HEK293T (cell line): ENCODE results near the gene ACOX1.
A peak's percentile ranks its signal among the peaks of the same experiment; 100 is the strongest.

Source experiments
- CTCF ChIA-PET: fragments of 350-600 bp; formaldehyde crosslinking; extraction: SDS; loops from one replicate; lab custom pipeline; 2021; ENCODE audit warnings: antibody characterized with exemption, inconsistent platforms; lab: Yijun Ruan, JAX
- POLR2A ChIA-PET: fragments of 350-600 bp; formaldehyde crosslinking; extraction: SDS; loops from one replicate; lab custom pipeline; 2020; ENCODE audit warnings: antibody characterized with exemption, inconsistent platforms; lab: Yijun Ruan, JAX
- DNase-seq: peaks from one replicate; pipeline ENCODE4 v3.0.0; 2012; ENCODE audit warnings: mixed read lengths; ENCODE audit errors: extremely low spot score
- ARNT ChIP-seq: fragments of 450-650 bp; IDR thresholded peaks from 2 replicates; pipeline ENCODE4 v1.6.1; 2017; ENCODE audit warnings: mild to moderate bottlenecking
- BHLHE40 ChIP-seq: fragments of 450-650 bp; IDR thresholded peaks from 2 replicates; pipeline ENCODE4 v1.6.1; 2016; ENCODE audit warnings: mild to moderate bottlenecking, moderate library complexity, borderline replicate concordance
- CTBP1 ChIP-seq: fragments of 450-650 bp; IDR thresholded peaks from 2 replicates; pipeline ENCODE4 v1.6.1; 2016; ENCODE audit warnings: borderline replicate concordance
- ELF4 ChIP-seq: fragments of 450-650 bp; IDR thresholded peaks from 2 replicates; pipeline ENCODE4 v1.6.1; 2017; ENCODE audit warnings: antibody characterized with exemption
- FOXA1 ChIP-seq: fragments of 450-650 bp; IDR thresholded peaks from 2 replicates; pipeline ENCODE4 v1.6.1; 2016; ENCODE audit warnings: mild to moderate bottlenecking
- FOXK2 ChIP-seq: fragments of 450-650 bp; IDR thresholded peaks from 2 replicates; pipeline ENCODE4 v1.6.1; 2016; ENCODE audit warnings: mild to moderate bottlenecking
- FOXM1 ChIP-seq: fragments of 450-650 bp; IDR thresholded peaks from 2 replicates; pipeline ENCODE4 v1.6.1; 2017; ENCODE audit warnings: mild to moderate bottlenecking, borderline replicate concordance
- HDGF ChIP-seq: fragments of 450-650 bp; IDR thresholded peaks from 2 replicates; pipeline ENCODE4 v1.6.1; 2017; ENCODE audit warnings: antibody characterized with exemption, borderline replicate concordance
- L3MBTL2 ChIP-seq: fragments of 450-650 bp; conservative IDR thresholded peaks from 2 replicates; pipeline ENCODE4 v1.6.1; 2016; ENCODE audit warnings: mild to moderate bottlenecking
- LEF1 ChIP-seq: fragments of 450-650 bp; IDR thresholded peaks from 2 replicates; pipeline ENCODE4 v1.6.1; 2017; ENCODE audit warnings: mild to moderate bottlenecking, borderline replicate concordance
- NFRKB ChIP-seq: fragments of 450-650 bp; IDR thresholded peaks from 2 replicates; pipeline ENCODE4 v1.6.1; 2016; ENCODE audit warnings: mild to moderate bottlenecking, moderate library complexity
- PKNOX1 ChIP-seq: fragments of 450-650 bp; IDR thresholded peaks from 2 replicates; pipeline ENCODE4 v1.6.1; 2016
- SP1 ChIP-seq: fragments of 450-650 bp; IDR thresholded peaks from 2 replicates; pipeline ENCODE4 v1.6.1; 2017
- SUZ12 ChIP-seq: fragments of 450-650 bp; IDR thresholded peaks from 2 replicates; pipeline ENCODE4 v1.6.1; 2016; ENCODE audit warnings: mild to moderate bottlenecking
- TARDBP ChIP-seq: fragments of 450-650 bp; IDR thresholded peaks from 2 replicates; pipeline ENCODE4 v1.6.1; 2016
- ZNF384 ChIP-seq: fragments of 450-650 bp; IDR thresholded peaks from 2 replicates; pipeline ENCODE4 v1.6.1; 2016

The ACOX1 gene

GRCh38 chr17:76005263-76006149 is 26.5 kb upstream of the ACOX1 start:
- peak; percentile 83 for DNase-seq
- ChIA-PET CTCF (interaction anchor here (0.6 to 3.5 kb wide), 12 partner anchors 8 to 150 kb away, joined by 3 to 22 read pairs (median 5); partner anchors contain the start of genes MRPL38 and WBP2), POLR2A (interaction anchor here (0.7 to 2.6 kb wide), 4 partner anchors 9 to 226 kb away, joined by 3 to 22 read pairs (median 4); partner anchors contain the start of gene MRPL38)
- no peak for TF ChIP-seq SP1
- TF ChIP-seq BHLHE40 = no peak
- TF ChIP-seq SUZ12 = no peak
- TF ChIP-seq L3MBTL2 = no peak
- TF ChIP-seq ELF4 = no peak
- TF ChIP-seq ZNF384 = no peak
- TF ChIP-seq ARNT = no peak
- TF ChIP-seq CTBP1 = no peak
- TF ChIP-seq HDGF = no peak
- no peak for TF ChIP-seq FOXA1
- no peak for TF ChIP-seq TARDBP

- TF ChIP-seq SP1 (no peak), PKNOX1 (no peak), CTBP1 (no peak), HDGF (no peak)
- DNase-seq = no peak
- CTCF ChIA-PET = interaction anchor here (0.6 to 3.5 kb wide), 7 partner anchors 9 to 149 kb away, joined by 3 to 22 read pairs (median 5); partner anchors contain the start of genes MRPL38 and WBP2
- POLR2A ChIA-PET = interaction anchor here (1.6 to 2.6 kb wide), 2 partner anchors 9 to 100 kb away, joined by 4 to 22 read pairs; partner anchors contain the start of gene MRPL38
Measured at GRCh38 chr17:76004750-76005262, 25.8 kb upstream of the ACOX1 start.

GRCh38 chr17:76003915-76004314 is 24.9 kb upstream of the ACOX1 start:
- no peak for TF ChIP-seq NFRKB
- TF ChIP-seq ELF4 = no peak
- no peak for TF ChIP-seq PKNOX1
- no peak for TF ChIP-seq HDGF
- TF ChIP-seq LEF1 = no peak
- no peak for TF ChIP-seq ARNT
- no peak for TF ChIP-seq SUZ12
- TF ChIP-seq BHLHE40 = no peak
- TF ChIP-seq ZNF384 = no peak
- TF ChIP-seq TARDBP = no peak
- TF ChIP-seq FOXK2 = no peak
- no peak for TF ChIP-seq CTBP1
- TF ChIP-seq SP1 = no peak
- no peak for TF ChIP-seq L3MBTL2
- no peak for TF ChIP-seq FOXA1
- TF ChIP-seq FOXM1 = no peak
- ChIA-PET CTCF (interaction anchor here (0.6 to 2.7 kb wide), 5 partner anchors 10 to 480 kb away, joined by 3 to 12 read pairs (median 8); partner anchors contain the start of gene MRPL38), POLR2A (interaction anchor here (1.0 to 2.6 kb wide), 2 partner anchors 99 to 149 kb away, joined by 3 to 22 read pairs; partner anchors contain the start of genes MRPL38 and WBP2)
- no peak for DNase-seq

- no peak for TF ChIP-seq ZNF384
- TF ChIP-seq NFRKB = no peak
- no peak for TF ChIP-seq LEF1
- TF ChIP-seq ARNT = no peak
- TF ChIP-seq PKNOX1 = no peak
- TF ChIP-seq BHLHE40 = no peak
- TF ChIP-seq FOXM1 = no peak
- no peak for TF ChIP-seq SP1
- TF ChIP-seq L3MBTL2 = no peak
- no peak for TF ChIP-seq HDGF
- no peak for TF ChIP-seq CTBP1
- TF ChIP-seq FOXA1 = no peak
- TF ChIP-seq SUZ12 = no peak
- POLR2A ChIA-PET = interaction anchor here (1.3 to 1.8 kb wide), 3 partner anchors 22 to 147 kb away, joined by 3 to 6 read pairs (median 4); partner anchors contain the start of genes MRPL38 and WBP2
- CTCF ChIA-PET = interaction anchor here (0.6 to 3.5 kb wide), 6 partner anchors 8 to 710 kb away, joined by 3 to 22 read pairs (median 7); partner anchors contain the start of gene MRPL38
- DNase-seq = no peak
Measured at GRCh38 chr17:76002100-76002499, 23.1 kb upstream of the ACOX1 start.

GRCh38 chr17:76000755-76001521 is 22.0 kb upstream of the ACOX1 start, which contains the start of gene CDK3:
TSS of gene CDK3 (plus strand) at chr17:76000855. CDS start at chr17:76001426, 571 bp downstream.
- CTCF ChIA-PET = interaction anchor here (0.6 to 3.5 kb wide), 6 partner anchors 9 to 517 kb away, joined by 3 to 22 read pairs (median 5); partner anchors contain the start of gene MRPL38
- TF ChIP-seq TARDBP (no peak), FOXK2 (no peak)
- DNase-seq = no peak
- POLR2A ChIA-PET = interaction anchor here (0.5 to 1.4 kb wide), 5 partner anchors 17 to 146 kb away, joined by 3 to 7 read pairs (median 4); partner anchors contain the start of genes ACOX1, MRPL38, TEN1 and WBP2
